Sigmoid colon (tissue), 3 donors: ENCODE data around the gene TMEM145.

Experiments
- POLR2A ChIP-seq, 2 donors: fragments of 450-650 bp; IDR thresholded peaks; one replicate each; pipeline ENCODE4 v1.6.1; 2016; ENCODE audit warnings: antibody characterized with exemption in 2 of 2, mild to moderate bottlenecking in 2 of 2, moderate library complexity in 2 of 2
- TF ChIP-seq, protein P1 (sequence below), 4 experiments: fragments of 450-650 bp in 3 of 4; fragments of 200-600 bp in 1 of 4; IDR thresholded peaks; one replicate each; pipeline ENCODE4 v1.5.1; 2016 to 2019; ENCODE audit warnings: antibody characterized with exemption in 4 of 4, mild to moderate bottlenecking in 3 of 4, moderate library complexity in 2 of 4

DNA sequence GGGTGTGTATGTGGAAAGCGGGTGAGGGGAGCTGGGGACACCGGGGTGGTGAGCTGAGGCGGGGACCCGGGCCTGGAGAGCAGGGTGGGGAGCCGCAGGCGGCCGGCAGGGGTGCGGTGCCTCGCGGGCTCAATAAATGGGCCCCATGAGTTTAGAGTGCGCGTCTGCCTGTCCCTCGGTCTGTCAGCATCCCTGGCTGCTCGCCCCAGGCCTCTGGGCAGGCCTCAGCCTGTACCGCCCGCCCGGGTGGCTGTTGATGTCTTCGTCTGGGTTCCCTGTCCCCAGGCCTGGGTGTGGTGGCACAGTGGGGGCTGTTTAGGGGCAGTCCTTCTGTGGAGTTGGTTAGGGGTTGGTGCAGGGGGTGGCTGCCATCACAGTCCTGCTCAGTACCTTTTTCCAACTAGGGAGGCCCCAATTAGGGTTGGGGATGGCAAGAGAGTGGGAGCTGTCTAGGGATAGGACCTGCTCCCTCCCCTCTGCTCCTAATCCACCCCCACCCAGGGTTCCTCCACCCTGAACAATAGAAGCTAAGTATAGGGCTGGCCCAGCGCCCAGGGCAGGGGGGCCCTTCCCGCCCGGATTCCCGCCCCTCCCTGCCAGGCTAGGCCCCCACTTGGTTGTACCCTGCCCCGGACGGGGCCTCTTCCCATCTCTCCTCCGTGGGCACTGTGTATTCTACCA lies 31.8 kb upstream of the TMEM145 start:
- TF ChIP-seq POLR2A (IDR thresholded peaks at IDR 0.05): no peak
- TF ChIP-seq, protein P1, sequence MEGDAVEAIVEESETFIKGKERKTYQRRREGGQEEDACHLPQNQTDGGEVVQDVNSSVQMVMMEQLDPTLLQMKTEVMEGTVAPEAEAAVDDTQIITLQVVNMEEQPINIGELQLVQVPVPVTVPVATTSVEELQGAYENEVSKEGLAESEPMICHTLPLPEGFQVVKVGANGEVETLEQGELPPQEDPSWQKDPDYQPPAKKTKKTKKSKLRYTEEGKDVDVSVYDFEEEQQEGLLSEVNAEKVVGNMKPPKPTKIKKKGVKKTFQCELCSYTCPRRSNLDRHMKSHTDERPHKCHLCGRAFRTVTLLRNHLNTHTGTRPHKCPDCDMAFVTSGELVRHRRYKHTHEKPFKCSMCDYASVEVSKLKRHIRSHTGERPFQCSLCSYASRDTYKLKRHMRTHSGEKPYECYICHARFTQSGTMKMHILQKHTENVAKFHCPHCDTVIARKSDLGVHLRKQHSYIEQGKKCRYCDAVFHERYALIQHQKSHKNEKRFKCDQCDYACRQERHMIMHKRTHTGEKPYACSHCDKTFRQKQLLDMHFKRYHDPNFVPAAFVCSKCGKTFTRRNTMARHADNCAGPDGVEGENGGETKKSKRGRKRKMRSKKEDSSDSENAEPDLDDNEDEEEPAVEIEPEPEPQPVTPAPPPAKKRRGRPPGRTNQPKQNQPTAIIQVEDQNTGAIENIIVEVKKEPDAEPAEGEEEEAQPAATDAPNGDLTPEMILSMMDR (IDR thresholded peaks at IDR 0.05): no peak
